ENCODE results near the gene GABPA. TPM values are rescaled to one million over a fixed set of nuclear protein-coding genes. Genes with fewer than 3 reads are reported as not detected.

Gene GABPA
- total and polyA plus RNA-seq, 2 donors from 2014 or later = 6.1 to 22.5 TPM

DNA sequence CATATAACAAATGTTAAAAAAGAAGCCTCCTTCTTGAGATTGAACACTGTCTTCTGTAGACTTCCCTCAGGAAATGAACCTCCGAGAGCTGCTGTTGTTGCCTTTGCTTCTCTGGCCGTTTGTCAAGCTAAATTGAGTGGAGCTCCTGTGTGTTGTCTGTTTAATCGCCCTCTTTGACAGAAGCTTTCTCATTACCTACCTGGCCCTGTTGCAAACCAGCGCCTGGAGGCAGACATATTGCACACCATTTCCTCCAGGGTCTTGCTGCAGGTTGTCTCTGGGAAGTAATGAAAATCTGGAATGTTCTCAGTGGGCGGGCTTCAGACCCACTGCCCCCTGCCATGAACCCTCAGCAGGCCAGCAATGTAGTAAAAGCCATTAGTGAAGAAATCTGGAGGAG, 83.3 kb downstream of the GABPA start:
- H3K9me3 ChIP-seq (ENCODE audit: control insufficient read depth in 2 of 3, insufficient read depth in 1 of 3, low read length in 3 of 3) = no peaks in the 10 kb centered on the region
- TF ChIP-seq, protein P1, sequence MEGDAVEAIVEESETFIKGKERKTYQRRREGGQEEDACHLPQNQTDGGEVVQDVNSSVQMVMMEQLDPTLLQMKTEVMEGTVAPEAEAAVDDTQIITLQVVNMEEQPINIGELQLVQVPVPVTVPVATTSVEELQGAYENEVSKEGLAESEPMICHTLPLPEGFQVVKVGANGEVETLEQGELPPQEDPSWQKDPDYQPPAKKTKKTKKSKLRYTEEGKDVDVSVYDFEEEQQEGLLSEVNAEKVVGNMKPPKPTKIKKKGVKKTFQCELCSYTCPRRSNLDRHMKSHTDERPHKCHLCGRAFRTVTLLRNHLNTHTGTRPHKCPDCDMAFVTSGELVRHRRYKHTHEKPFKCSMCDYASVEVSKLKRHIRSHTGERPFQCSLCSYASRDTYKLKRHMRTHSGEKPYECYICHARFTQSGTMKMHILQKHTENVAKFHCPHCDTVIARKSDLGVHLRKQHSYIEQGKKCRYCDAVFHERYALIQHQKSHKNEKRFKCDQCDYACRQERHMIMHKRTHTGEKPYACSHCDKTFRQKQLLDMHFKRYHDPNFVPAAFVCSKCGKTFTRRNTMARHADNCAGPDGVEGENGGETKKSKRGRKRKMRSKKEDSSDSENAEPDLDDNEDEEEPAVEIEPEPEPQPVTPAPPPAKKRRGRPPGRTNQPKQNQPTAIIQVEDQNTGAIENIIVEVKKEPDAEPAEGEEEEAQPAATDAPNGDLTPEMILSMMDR (IDR thresholded peaks at IDR 0.05; ENCODE audit: borderline replicate concordance, extremely low read depth, insufficient read depth) = no peak
- no peak overlapping the region for H3K9ac ChIP-seq (ENCODE audit: low read length in 3 of 3)
- H3K36me3 ChIP-seq (ENCODE audit: control insufficient read depth in 2 of 3, insufficient read depth in 3 of 3, low read length in 3 of 3) = no peaks in the 10 kb centered on the region
- no peaks in the 10 kb centered on the region for H3K27me3 ChIP-seq (ENCODE audit: control insufficient read depth, insufficient read depth, low read length)
- DNase-seq = peak in 1 of 5 donors; percentile 22
- intact Hi-C loops (cut with DNase I) = no loop called here
- H3K4me1 ChIP-seq (ENCODE audit: control insufficient read depth in 2 of 3, insufficient read depth in 2 of 3, low read depth in 1 of 3, low read length in 3 of 3) = no peaks in the 10 kb centered on the region
- no peak overlapping the region for H3K27ac ChIP-seq (ENCODE audit: low read depth in 2 of 2, low read length in 2 of 2)
- no peak for FAIRE-seq
- no peak overlapping the region for H3K4me3 ChIP-seq (ENCODE audit: low read length in 3 of 3)

DNA sequence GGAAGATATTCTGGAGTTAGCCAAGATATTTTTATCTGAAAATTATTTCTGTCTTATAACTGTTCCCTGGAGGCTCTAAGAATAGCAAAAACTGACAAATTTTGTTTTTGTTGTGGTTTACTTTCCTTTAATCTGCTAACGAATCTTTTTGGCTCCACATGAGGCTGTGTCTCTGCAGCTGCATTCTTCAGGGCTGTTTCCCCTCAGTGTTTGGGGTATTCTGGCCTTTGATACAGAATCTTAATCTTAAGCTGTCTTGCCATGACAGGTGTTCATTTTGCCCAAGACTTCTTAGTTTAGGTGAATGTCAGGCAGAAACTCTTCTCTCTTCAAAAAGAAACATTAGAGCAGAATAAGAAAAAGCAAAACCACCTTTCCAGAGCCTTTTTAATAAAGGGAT, 83.8 kb downstream of the GABPA start:
- Histone ChIP-seq H3K27ac (ENCODE audit: low read depth in 2 of 2, low read length in 2 of 2) (no peak overlapping the region), H3K36me3 (ENCODE audit: control insufficient read depth in 2 of 3, insufficient read depth in 3 of 3, low read length in 3 of 3) (no peaks in the 10 kb centered on the region), H3K4me3 (ENCODE audit: low read length in 3 of 3) (no peak overlapping the region), H3K9me3 (ENCODE audit: control insufficient read depth in 2 of 3, insufficient read depth in 1 of 3, low read length in 3 of 3) (no peaks in the 10 kb centered on the region), H3K27me3 (ENCODE audit: control insufficient read depth, insufficient read depth, low read length) (no peaks in the 10 kb centered on the region), H3K9ac (ENCODE audit: low read length in 3 of 3) (no peak overlapping the region), H3K4me1 (ENCODE audit: control insufficient read depth in 2 of 3, insufficient read depth in 2 of 3, low read depth in 1 of 3, low read length in 3 of 3) (no peaks in the 10 kb centered on the region)
- FAIRE-seq (no peak), DNase-seq (no peak)
- TF ChIP-seq, protein P1 (IDR thresholded peaks at IDR 0.05; ENCODE audit: borderline replicate concordance, extremely low read depth, insufficient read depth) = no peak
- intact Hi-C loops (cut with DNase I) = no loop called here

Other genes starting within 250 kb of the GABPA start
- gene MRPL39, start 127.5 kb upstream of the GABPA start, total RNA-seq = 24.1 TPM
- gene MRPL39, start 127.5 kb upstream of the GABPA start, polyA plus RNA-seq (ENCODE audit: insufficient read depth, low read depth, low replicate concordance) = 52.7 TPM
- gene JAM2, start 95.7 kb upstream of the GABPA start, total RNA-seq = 12.0 TPM
- 6.0 TPM for gene JAM2, start 95.7 kb upstream of the GABPA start, polyA plus RNA-seq (ENCODE audit: insufficient read depth, low read depth, low replicate concordance)
- gene ATP5PF, start 68 bp upstream of the GABPA start, total RNA-seq = 117 TPM
- 998 TPM for gene ATP5PF, start 68 bp upstream of the GABPA start, polyA plus RNA-seq (ENCODE audit: insufficient read depth, low read depth, low replicate concordance)

Measured in kidney (tissue), 14 donors.